B cell (primary cell): ENCODE data around the gene IFTAP. TPM values are rescaled to one million over a fixed set of nuclear protein-coding genes. Genes with fewer than 3 reads are reported as not detected.

Experiments
- ATAC-seq: fragments of 200-7000 bp; cut with Tn5 transposase; one replicate; pipeline ENCODE4 v1.10.0; 2021; ENCODE audit warnings: low read depth, mild to moderate bottlenecking, moderate number of reproducible peaks, moderate library complexity
- CTCF ChIA-PET: fragments of 350-600 bp; sonication (Branson Sonifier 250); formaldehyde crosslinking; loops from one replicate; lab custom pipeline; 2021; ENCODE audit warnings: antibody characterized with exemption, inconsistent platforms; lab: Charles Lee
- POLR2A ChIA-PET: fragments of 350-600 bp; sonication (Branson Sonifier 250); formaldehyde crosslinking; loops from one replicate; lab custom pipeline; 2021; ENCODE audit warnings: antibody characterized with exemption; lab: Charles Lee
- DNase-seq: peaks from one replicate; pipeline ENCODE4 v3.0.0; 2013
- H2AFZ ChIP-seq: 2 replicates; pipeline ENCODE4 v1.6.1; 2012; ENCODE audit warnings: mild to moderate bottlenecking, low read depth, low read length; ENCODE audit not compliant: insufficient read depth, poor library complexity, severe bottlenecking
- H3K27ac ChIP-seq, 2 donors: 1 replicate in 1 of 2; 2 replicates in 1 of 2; pipeline ENCODE4 v1.5.1; 2012 to 2013; ENCODE audit warnings: low read length in 2 of 2, mild to moderate bottlenecking in 2 of 2, moderate library complexity in 1 of 2
- H3K27me3 ChIP-seq, 4 experiments: fragments of 200-600 bp in 1 of 4; sonication (generic) in 1 of 4; replicated peaks in 1 of 4; 1 replicate in 2 of 4; 2 replicates in 2 of 4; pipeline versions ENCODE4 v1.6.1 to v1.7.0; 2013 to 2016; ENCODE audit warnings: low read length in 3 of 4, mild to moderate bottlenecking in 2 of 4, mixed read lengths in 1 of 4, moderate library complexity in 1 of 4; ENCODE audit not compliant: insufficient read depth in 4 of 4, control insufficient read depth in 3 of 4; ENCODE audit errors: control extremely low read depth in 1 of 4
- H3K36me3 ChIP-seq, 2 experiments: replicated peaks in 1 of 2; 1 replicate in 1 of 2; 2 replicates in 1 of 2; pipeline versions ENCODE4 v1.6.1 to v1.7.1; 2013; ENCODE audit warnings: low read length in 1 of 2; ENCODE audit not compliant: insufficient read depth in 2 of 2, control insufficient read depth in 1 of 2; ENCODE audit errors: control extremely low read depth in 1 of 2, extremely low read depth in 1 of 2
- H3K4me1 ChIP-seq, 2 donors: fragments of 200-600 bp in 1 of 2; sonication (generic) in 1 of 2; 1 replicate in 1 of 2; 2 replicates in 1 of 2; pipeline versions ENCODE4 v1.5.1 to v1.6.1; 2013 to 2017; ENCODE audit warnings: low read length in 2 of 2; ENCODE audit not compliant: control insufficient read depth in 2 of 2, insufficient read depth in 2 of 2
- H3K4me2 ChIP-seq: replicated peaks from 2 replicates; pipeline ENCODE3; 2012; ENCODE audit warnings: mild to moderate bottlenecking, low read depth, low read length; ENCODE audit not compliant: poor library complexity, severe bottlenecking
- H3K4me3 ChIP-seq, 5 experiments: fragments of 200-600 bp in 1 of 5; sonication (generic) in 1 of 5; 1 replicate in 3 of 5; 2 replicates in 2 of 5; pipeline versions ENCODE4 v1.5.1 to v1.7.0; 2011 to 2016; ENCODE audit warnings: low read length in 4 of 5, mild to moderate bottlenecking in 4 of 5, low read depth in 2 of 5, control low read depth in 1 of 5, moderate library complexity in 1 of 5; ENCODE audit not compliant: insufficient read depth in 1 of 5; ENCODE audit errors: control extremely low read depth in 1 of 5, extremely low read depth in 1 of 5
- H3K79me2 ChIP-seq: fragments of 200-600 bp; sonication (generic); one replicate; pipeline ENCODE4 v1.6.0; 2016; ENCODE audit warnings: low read length; ENCODE audit not compliant: control insufficient read depth, insufficient read depth
- H3K9ac ChIP-seq: fragments of 200-600 bp; sonication (generic); 2 replicates; pipeline ENCODE4 v1.6.1; 2017; ENCODE audit warnings: mild to moderate bottlenecking, low read length, moderate library complexity
- H3K9me3 ChIP-seq, 3 donors: one replicate each; pipeline versions ENCODE4 v1.6.1 to v1.7.1; 2013; ENCODE audit warnings: low read length in 2 of 3; ENCODE audit not compliant: control insufficient read depth in 2 of 3, insufficient read depth in 1 of 3; ENCODE audit errors: control extremely low read depth in 1 of 3
- H4K20me1 ChIP-seq: 2 replicates; pipeline ENCODE4 v1.6.0; 2012; ENCODE audit warnings: mild to moderate bottlenecking, low read length; ENCODE audit not compliant: insufficient read depth, control insufficient read depth, poor library complexity, severe bottlenecking
- H3K27ac Mint-ChIP-seq: one replicate; pipeline ENCODE4 v1.8.0; 2021; ENCODE audit warnings: mixed read lengths
- H3K27me3 Mint-ChIP-seq: one replicate; pipeline ENCODE4 v1.8.0; 2021; ENCODE audit warnings: mixed read lengths
- H3K4me1 Mint-ChIP-seq: one replicate; pipeline ENCODE4 v1.8.0; 2021; ENCODE audit warnings: mixed read lengths
- H3K4me3 Mint-ChIP-seq: one replicate; pipeline ENCODE4 v1.8.0; 2021; ENCODE audit warnings: mixed read lengths
- H3K9me3 Mint-ChIP-seq: one replicate; pipeline ENCODE4 v1.8.0; 2022; ENCODE audit warnings: mixed read lengths; ENCODE audit not compliant: insufficient read depth
- CTCF ChIP-seq: fragments of 200-600 bp; IDR thresholded peaks from one replicate; pipeline ENCODE4 v1.8.0; 2022; ENCODE audit warnings: antibody characterized with exemption, mild to moderate bottlenecking
- EZH2 ChIP-seq: IDR thresholded peaks from 2 replicates; pipeline ENCODE4 v1.6.1; 2012; ENCODE audit warnings: borderline replicate concordance, low read depth, mild to moderate bottlenecking, moderate library complexity, low read length; ENCODE audit not compliant: insufficient read depth, poor library complexity, severe bottlenecking
- WGBS: methylation state at CpG from one replicate; pipeline ENCODE4 v1.1.5; 2013; ENCODE audit warnings: missing lambda C conversion rate; ENCODE audit not compliant: insufficient coverage; 5-methylcytosine and 5-hydroxymethylcytosine counted together
- intact Hi-C: fragments of 100-400 bp; cut with micrococcal nuclease; formaldehyde crosslinking; loops from one replicate; pipeline ENCODE4 v1.10.0; 2022
- polyA plus RNA-seq: library from polyadenylated mRNA; depleted of rRNA; stranded (reverse); fragments of >200 nt; gene quantifications from 2 replicates; pipeline ENCODE4 v1.2.3, GENCODE V29; 2012
- total RNA-seq, 2 donors: library from RNA; stranded (reverse); fragments of 120-200 nt in 1 of 2; gene quantifications; 1 replicate in 1 of 2; 2 replicates in 1 of 2; pipeline versions ENCODE4 v1.2.3 to v1.2.4, GENCODE V29; 2013 to 2022

IFTAP gene
- total and polyA plus RNA-seq, 2 donors (not counting 1 experiment from before 2014, with no cell fraction given), result 0.31 TPM; not detected in 1

GRCh38 chr11:36693139-36693843 is 99.0 kb downstream of the IFTAP start:
- intact Hi-C loops, result no loop called here
- no peak overlapping the region for H3K4me3 Mint-ChIP-seq
- DNase-seq (no peak), ATAC-seq (no peak)
- Histone ChIP-seq H3K27me3 (no peaks in the 10 kb centered on the region), H4K20me1 (no peaks in the 10 kb centered on the region), H3K4me1 (no peaks in the 10 kb centered on the region), H3K9ac (no peak overlapping the region), H3K36me3 (no peaks in the 10 kb centered on the region), H2AFZ (no peak overlapping the region), H3K79me2 (no peaks in the 10 kb centered on the region), H3K9me3 (no peaks in the 10 kb centered on the region), H3K4me2 (no peak overlapping the region), H3K27ac (no peak overlapping the region), H3K4me3 (no peak overlapping the region)
- WGBS, result no CpG with 5 or more reads among the region's 1 CpG
- no peak overlapping the region for H3K27ac Mint-ChIP-seq
- no peaks in the 10 kb centered on the region for H3K4me1 Mint-ChIP-seq
- H3K9me3 Mint-ChIP-seq, result no peaks in the 10 kb centered on the region
- CTCF ChIA-PET, result interaction anchor here (3.0 kb wide), 1 partner anchor 9 kb away, joined by 7 read pairs; no protein-coding TSS in a partner anchor
- TF ChIP-seq CTCF, result no peak
- no peak for TF ChIP-seq EZH2
- POLR2A ChIA-PET, result no interaction called here
- no peaks in the 10 kb centered on the region for H3K27me3 Mint-ChIP-seq

GRCh38 chr11:36695111-36695510 is 100.8 kb downstream of the IFTAP start:
- no peak overlapping the region for H3K27ac ChIP-seq
- no peak overlapping the region for H2AFZ ChIP-seq
- no peak overlapping the region for H3K9ac ChIP-seq
- no peaks in the 10 kb centered on the region for H3K36me3 ChIP-seq
- no peaks in the 10 kb centered on the region for H3K27me3 Mint-ChIP-seq
- CTCF ChIA-PET, result no interaction called here
- no peak overlapping the region for H3K4me2 ChIP-seq
- H3K4me1 Mint-ChIP-seq, result no peaks in the 10 kb centered on the region
- no peaks in the 10 kb centered on the region for H3K79me2 ChIP-seq
- H3K4me1 ChIP-seq, result no peaks in the 10 kb centered on the region
- no peak overlapping the region for H3K27ac Mint-ChIP-seq
- no peak overlapping the region for H3K4me3 Mint-ChIP-seq
- H3K27me3 ChIP-seq, result no peaks in the 10 kb centered on the region
- TF ChIP-seq EZH2, result no peak
- TF ChIP-seq CTCF, result no peak
- no peaks in the 10 kb centered on the region for H4K20me1 ChIP-seq
- no peaks in the 10 kb centered on the region for H3K9me3 Mint-ChIP-seq
- DNase-seq (no peak), ATAC-seq (no peak)
- POLR2A ChIA-PET, result no interaction called here
- intact Hi-C loops, result no loop called here
- H3K4me3 ChIP-seq, result no peak overlapping the region
- no peaks in the 10 kb centered on the region for H3K9me3 ChIP-seq
